Fibroblast of skin of abdomen (primary cell): ENCODE measurements around the gene AFF2.

Experiments
- DNase-seq: peaks from one replicate; pipeline ENCODE4 v3.0.0-alpha.2; 2013

Gene AFF2

DNA sequence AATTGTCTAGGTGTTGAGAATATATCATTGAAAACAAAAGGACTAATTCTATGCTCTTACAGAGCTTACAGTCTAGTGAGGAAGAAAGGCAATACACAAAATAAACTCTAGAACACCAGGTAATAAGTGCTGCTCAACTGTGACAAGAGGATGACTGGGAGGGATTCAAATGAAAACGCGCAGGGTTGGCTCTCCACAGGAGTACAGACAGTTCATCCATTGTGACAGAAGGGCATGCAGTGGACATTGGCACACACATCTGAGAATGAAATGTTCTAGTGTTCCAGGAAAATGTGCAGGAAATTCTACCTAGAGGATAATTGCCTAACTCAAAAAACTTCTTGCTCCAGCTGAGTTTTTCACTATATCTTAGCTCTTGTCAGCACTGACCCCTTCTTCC is 512.7 kb downstream of the AFF2 start:
- no peak for DNase-seq

DNA sequence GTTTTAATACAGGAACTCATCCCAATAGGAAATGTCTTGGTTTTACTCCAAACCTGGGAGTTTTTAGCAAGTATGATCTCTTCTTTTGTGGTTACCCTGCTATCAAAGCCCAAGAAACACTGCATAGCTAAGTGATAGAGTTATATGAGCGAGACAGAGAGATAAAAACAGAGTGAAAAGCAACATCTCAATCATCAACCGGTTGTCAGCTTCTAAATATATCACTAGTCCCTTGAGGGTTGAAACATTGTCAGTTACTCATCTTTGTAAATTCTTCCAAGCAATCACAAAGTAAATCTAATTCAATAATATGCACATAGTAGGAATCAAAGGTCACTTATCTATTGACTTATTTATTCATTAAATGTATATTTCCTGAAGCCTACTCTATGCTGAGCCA is 520.7 kb downstream of the AFF2 start:
- DNase-seq: peak; percentile 40

DNA sequence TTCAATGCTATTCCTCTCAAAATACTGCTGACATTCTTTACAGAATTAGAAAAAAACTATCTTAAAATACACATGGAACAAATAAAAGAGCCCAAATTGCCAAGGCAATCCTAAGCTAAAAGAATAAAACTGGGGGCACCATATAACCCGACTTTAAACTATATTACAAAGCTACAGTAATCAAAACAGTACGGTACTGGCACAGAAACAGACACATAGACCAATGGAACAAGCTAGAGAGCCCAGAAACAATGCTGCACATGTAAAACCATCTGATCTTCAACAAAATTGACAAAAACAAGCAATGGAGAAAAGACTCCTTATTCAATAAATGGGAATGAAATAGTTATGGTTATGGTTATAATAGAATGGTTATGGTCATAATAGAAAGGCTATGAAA is 522.1 kb downstream of the AFF2 start:
- no peak for DNase-seq

DNA sequence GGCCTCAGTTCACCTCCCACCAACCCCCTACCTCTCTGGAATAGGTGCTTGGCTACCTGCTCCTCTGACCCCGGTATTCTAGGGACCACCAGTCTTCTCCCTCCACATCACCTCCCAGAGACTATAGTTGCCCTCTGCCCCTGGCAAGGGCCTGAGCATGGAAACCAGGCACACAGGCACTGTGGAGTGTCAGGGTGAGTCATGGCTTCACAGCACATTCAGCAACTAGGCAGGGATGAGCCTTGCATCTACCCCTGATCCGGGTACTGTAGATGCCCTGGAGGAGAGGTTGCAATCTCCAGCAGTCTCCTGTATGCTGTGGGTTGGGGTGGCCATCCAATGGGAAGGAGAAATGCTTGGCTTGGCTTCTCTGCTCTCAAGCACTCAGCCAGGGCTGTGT is 532.0 kb downstream of the AFF2 start:
- no peak for DNase-seq

DNA sequence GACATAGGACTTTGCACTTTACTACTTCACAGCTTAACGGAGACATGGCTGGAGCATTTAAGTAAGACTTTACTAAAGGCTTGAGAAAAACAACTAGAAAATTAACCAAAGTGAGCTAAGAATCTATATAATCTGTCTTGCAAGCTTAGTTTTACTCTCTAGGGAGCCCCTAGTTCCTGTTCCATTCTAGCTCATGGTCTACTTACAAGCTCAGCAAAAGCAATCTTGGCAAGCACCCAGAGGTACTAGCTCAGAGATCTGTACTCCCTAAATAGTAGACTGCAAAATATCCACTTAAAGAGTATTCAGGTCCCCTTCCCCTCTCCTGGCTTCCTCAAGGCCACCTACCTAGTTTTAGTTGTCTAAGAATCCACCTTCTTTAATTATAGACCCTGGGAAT is 535.7 kb downstream of the AFF2 start:
- DNase-seq: no peak

DNA sequence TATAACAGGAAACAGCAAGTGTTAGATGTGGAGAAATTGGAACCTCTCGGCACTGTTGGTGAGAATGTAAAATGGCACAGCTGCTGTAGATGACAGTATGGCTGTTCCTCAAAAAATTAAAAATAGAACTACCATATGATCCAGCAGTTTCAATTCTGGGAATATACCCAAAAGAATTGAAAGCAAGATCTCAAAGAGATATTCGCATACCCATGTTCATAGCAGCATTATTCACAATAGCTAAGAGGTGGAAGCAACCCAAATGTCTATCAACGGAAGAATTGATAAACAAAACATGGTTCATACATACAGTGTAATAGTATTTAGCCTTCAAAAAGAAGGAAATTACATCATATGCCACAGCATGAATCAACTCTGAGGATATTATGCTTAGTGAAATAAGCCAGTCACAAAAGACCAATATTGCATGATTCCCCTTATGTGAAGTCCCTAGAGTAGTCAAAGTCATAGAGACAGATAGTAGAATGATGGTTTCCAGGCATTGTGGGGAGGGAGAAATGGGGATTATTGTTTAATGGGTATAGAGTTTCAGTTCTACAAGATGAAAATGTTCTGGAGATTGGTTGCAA is 537.0 kb downstream of the AFF2 start:
- DNase-seq: no peak

DNA sequence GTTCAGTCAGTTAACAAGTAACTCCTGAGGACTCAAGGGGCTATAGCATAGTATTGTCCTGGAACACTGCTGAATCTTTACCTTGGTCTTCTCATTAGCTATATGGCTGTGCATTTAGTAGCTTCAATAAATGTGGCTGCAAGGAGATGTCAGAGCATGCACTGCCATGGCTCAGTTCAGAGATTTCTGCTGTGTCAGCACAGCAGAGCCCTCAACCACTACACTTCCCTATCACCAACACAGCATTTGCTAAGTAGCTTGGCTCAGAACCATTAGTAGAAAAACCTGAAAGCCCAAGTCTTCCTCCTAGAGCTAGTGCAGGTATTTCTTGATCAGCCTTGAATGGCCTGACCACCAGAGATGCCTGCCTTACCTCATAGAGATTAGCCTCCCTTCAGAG is 538.6 kb downstream of the AFF2 start:
- no peak for DNase-seq

DNA sequence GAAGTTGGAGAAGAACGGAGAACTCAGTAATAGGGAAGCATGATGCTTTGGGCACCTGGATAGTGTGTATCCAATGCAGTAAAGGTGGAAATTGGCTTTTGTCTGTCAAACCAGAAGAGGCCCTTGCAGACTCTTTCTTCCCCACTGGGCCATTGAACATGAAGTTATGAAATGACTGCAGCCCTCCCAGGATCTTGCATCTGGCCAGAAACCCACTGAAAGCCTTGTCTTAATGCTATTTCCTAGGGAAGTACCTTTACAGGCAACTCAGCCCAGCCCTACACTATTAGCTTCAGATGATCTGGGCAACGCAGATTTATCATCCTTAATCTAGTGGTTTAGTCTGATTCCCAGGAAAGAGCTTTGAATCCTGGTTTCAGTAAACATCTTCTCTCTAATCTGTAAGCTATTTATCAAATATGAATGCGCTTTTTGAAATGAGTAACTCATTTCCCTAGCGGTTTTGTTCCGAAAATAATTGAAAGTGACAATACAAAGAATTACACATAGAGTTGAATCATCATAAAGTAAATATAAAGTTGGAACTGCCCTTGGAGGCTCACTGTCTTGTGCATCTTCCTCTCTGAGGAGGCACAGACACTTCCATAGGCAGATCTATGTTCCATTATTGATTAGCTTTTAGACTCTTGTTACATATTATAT is 540.6 kb downstream of the AFF2 start:
- peak; percentile 20 for DNase-seq

DNA sequence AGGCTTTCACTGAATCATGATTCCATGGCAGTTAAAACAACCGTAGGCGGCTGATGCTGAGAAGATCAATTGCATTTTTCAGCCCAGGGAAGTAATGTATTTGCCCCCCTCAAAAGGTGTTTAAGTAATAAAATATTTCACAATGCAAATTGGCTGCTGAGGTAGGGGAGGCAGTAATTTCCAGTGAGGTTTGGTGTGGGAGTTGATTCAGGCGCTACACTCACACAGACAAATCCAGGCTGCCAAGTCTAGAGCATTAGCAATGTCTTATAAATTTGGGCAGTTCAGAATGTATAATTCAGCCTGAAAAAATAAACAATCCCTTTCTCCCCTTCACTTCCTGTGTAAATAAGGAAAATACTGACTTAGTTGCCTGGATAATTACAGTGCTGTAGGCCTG is 543.0 kb downstream of the AFF2 start:
- DNase-seq: no peak

DNA sequence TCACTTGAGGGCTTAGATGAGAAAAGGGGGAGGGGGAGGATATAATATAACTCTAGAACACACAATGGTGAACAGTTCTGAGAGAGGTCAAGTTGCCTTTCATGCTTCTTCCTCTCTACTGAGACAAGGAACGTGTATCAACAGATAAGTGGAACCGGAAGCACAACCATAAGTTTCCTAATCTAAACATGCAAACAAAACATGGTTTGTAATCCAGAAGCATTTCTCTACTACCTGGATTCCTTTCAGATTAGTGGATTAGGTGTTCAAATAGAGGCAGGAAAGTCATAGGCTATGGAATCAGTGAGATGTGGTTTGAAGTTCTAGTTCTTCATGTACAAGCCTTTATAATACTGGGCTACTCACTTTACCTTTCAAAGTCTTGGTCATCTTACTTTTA is 544.1 kb downstream of the AFF2 start:
- DNase-seq: no peak

DNA sequence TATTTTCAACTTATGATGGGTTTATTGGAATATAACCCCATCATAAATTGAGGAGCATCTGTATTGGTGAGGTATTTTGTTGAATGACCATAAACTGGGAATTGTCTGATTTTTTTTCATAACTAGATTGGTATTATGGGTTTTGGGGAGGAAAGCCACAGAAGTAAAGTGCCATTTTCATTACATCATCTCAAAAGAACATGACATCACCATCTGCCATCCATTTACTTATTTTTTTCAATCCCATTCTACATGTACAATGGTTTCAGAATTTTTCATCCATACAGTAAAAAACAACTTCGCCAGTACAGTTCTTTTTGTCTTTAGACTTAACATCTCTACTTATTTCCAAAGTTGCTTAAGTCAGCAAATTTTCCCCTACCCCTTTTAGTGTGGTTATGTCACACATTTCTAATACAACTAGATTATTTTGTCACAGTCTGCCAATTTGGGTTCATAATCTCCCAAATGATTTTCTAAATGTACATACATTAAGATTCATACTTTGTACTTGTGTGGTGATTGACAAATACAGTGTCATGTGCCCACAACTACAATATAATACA is 545.3 kb downstream of the AFF2 start:
- no peak for DNase-seq
